ENCODE data around the gene LRRC27. TPM values are rescaled to one million over a fixed set of nuclear protein-coding genes. Genes with fewer than 3 reads are reported as not detected.
A peak's percentile ranks its signal among the peaks of the same experiment; 100 is the strongest.

LRRC27 gene
- total RNA-seq, 1 donor from 2014 or later: 22.8 TPM

DNA sequence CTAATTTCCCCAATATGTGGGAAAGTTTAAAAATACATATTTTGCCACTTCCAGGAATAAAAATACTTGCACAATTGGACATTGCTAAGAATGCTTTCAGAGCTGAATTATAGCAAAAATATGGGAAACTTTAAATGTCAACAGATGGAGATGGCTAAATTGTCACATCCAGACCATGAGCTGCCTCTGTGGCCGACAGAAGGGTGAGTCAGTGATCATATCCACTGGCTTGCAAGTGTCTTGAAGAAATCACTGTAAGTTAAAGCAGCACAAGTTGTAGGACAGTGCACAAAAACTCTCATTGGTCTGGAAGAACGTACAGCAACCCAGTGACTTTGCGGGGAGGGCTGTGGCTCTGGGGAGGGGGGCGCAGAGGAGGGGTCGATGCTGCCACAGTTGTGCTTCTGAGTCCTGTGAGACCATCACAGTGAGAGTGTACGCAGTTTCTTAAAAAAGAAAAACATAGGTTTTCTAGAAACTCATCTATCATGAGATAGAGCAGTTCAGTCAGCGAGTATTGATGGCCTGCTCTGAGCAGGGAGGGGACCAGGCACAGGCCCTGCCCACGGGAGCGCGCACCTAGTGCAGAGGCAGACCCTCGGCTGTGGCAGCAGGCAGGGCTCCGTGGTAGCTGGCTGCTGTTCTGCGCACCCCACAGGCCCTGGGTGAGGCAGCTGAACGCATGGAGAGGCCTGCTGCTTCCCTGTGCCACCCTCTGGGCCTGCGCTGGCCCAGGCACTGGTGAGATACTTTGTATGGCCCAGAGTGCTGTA, 25.5 kb downstream of the LRRC27 start:
- no peak for DNase-seq

DNA sequence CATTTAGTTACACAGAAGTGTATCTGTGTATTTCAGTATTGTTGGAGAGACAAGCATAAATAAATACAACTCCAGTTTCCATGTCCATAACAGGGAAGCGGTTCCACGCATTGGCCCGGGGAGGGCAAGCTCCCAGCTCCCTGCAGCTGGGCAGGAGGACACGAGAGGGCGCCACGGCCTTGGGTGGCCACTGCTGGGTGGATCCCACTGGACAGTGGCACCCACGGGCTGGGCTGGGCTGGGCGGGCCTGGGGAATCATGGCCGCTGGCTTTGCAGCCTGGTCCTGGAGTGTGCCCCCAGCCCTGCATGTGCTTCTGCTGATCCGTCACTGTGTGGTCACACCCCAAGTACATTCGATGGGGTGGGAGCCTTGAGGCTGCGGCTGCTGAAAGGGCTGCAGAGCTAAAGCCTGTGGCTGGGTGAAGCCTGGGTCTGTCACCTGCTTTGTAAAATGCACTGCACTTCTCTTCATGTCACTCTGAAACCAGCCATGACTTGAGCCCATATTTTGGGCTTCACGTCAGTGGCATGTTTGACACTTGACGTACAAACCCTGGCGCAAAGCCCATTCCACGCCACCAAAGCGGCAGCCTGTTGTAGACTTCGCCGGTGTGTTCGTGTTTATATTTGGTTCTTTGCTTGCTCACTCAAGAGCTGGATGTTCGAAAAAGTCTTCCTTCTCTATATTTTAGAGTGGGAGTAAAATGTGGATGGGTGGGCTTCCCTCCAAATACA, 27.5 kb downstream of the LRRC27 start:
- no peak for DNase-seq

DNA sequence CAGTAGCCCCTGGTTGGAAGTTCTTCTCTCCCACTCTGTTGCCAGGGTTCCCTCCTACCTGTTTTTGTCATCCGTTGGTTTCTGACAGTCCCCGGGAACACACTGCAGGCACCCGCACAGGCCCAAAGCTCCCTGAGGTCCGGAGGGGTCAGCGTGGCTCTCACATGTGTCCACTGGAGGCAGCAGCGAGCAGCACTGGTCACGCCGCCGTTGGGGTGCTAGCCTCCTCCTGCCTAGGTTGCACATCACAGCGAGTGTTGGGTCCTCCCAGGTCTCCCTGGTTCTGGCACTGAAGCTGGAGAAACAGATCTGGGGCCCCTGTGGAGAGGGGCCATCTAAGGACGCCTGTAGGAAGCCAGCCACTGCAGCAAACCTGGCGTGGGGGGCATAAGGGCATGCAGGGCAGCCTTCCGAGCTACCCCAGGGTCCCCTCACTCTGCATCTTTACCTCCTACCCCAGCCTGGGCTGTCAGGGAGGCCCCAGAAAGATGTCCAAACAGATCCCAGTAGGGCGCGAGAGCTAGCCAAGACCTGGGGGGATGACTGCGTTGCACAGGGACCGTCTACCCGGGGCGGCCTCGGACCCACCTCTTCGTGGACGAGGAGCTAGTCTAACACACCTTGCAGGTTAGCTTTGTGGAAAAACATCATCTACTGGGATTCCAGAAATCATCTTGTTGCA, 28.9 kb downstream of the LRRC27 start:
- no peak for DNase-seq

DNA sequence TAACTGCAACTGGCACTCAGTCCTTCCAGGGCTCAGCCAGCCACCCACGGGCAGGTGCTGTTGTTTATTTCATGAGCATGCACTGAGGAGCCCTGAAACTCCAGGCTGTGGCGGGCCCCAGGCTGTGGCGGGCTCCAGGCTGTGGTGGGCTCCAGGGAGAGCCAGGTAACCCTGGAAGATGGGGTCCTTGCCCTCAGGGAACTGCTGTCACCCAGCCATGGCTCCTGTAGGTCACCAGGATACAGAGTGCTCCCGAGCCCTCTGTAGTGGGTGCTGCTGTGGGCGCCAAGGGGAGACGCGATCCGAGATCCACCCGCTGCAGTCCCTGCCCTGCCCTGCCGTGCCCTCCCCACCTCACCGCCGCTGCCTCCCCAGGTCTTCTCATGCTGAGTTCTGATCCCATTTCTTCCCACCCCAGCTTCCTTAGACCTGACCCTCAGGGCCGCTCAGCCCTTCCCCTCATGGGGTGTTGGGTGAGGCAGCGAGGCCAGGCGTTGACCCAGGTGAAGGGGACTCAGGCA, 29.6 kb downstream of the LRRC27 start:
- DNase-seq: peak; percentile 28

DNA sequence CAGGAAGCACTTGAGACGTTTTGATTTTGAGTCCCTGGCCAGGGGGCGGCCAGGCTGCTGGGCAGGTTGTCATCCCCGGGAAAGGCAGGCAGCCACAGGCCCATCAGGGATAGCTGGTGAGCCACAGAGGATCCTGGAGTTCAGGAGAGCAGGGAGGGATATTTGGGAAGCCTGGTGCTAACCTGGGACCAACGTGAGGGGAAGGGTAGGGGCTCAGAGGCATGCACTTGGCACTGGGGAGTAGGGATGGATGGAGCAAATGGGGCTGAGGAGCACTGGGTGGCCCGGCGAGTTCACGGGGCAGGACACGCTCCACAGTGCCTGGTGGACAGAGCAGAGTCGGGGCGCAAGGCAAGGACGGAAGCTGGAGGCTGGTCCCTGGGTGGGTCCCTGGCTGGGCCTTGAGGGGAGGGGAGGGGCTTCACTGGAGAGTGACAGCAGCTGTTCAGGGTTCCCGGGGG, 30.2 kb downstream of the LRRC27 start:
- no peak for DNase-seq

DNA sequence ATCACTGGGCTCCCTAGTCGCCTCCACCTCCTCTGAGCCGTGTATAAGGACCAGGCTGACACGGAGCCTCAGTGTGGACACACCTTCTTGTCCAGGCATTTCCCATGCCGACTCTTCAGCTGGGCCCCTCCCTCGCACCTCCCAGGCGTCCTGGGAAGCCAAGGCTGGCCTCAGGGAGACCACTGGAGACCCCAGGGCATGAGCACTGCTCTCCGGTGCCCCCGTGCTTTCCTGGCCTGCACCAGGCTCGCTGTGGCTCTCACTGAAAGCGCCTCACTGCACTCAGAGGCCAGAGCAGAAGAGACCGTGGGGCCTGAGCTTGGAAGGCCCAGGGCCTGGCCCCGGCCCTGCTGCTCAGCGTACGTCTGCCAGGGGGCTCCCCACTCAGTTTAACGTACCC, 31.4 kb downstream of the LRRC27 start:
- no peak for DNase-seq

DNA sequence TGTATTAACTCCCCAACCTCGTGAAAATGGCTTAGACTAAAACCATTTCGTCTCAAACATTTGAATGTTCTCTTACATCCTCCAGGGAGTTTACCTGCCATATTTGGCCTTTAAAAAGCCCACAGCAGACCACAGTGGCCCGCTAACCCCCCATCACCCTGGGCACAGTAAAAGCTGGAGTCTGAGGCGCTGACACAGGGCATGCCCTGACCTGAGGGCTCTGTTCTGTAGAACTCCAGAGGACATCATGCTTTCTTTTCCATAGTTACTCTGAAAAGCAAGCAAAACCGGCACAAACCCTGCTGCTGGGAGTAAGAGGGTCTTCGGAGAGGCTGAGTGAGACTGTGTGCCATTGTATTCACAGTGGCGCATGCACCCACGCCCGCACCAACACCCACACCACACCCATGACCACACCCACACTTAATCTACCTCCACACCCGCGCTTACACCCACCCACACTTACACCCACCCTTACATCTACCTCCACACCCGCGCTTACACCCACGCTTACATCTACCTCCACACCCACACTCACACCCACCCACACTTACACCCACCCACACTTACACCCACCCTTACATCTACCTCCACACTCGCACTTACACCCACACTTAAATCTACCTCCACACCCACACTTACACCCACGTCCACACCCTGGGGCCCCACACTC, 32.1 kb downstream of the LRRC27 start:
- no peak for DNase-seq

DNA sequence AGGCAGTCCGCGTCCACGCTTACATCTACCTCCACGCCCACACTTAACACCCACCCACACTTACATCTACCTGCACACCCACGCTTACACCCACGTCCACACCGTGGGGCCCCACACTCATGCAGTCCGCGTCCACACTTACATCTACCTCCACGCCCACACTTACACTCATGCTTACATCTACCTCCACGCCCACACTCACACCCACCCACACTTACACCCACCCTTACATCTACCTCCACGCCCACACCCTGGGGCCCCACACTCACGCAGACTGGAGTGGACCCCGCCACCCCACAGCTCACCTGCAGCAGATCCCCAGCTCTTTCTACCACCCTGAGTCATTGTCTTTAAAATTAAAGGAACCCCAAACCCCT, 32.6 kb downstream of the LRRC27 start:
- DNase-seq: no peak

DNA sequence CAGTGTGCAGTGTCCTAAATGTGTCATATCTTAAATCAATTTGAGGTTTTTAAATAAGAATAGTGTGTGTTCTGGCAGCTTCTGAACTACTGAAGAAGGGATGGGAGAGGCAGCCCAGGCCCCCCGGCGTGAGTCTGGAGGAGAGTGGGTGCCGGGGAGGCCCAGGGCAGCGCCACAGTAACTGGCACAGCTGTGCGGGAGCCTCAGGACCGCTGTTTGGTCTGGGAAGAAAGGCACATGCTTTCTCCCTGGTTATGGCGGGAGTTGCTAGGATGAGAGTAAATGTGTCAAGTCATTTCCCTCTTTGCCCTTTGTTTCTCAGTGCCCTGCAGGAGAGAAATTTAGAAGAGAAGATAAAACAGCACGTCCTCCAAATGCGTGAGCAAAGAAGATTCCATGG, 33.1 kb downstream of the LRRC27 start:
- DNase-seq: no peak

DNA sequence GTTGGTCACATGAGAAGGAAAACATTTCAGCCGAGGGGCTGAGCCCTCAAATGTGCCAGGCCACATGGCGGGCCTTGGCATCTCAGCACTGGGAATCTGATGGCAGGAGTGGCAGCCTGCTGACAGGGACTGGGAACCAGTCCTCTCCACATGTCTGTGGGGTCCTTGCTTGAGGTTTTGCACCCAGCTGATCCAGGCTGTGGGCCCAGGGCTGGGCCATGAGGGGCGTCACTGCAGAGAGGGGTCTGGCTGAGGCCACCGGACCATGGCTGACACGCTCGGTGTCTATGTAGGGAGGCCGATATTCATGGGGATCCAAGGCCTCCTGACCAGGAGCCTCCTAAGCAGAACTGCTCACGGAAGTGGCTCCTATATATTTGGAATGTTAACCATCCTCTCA, 34.0 kb downstream of the LRRC27 start:
- no peak for DNase-seq

DNA sequence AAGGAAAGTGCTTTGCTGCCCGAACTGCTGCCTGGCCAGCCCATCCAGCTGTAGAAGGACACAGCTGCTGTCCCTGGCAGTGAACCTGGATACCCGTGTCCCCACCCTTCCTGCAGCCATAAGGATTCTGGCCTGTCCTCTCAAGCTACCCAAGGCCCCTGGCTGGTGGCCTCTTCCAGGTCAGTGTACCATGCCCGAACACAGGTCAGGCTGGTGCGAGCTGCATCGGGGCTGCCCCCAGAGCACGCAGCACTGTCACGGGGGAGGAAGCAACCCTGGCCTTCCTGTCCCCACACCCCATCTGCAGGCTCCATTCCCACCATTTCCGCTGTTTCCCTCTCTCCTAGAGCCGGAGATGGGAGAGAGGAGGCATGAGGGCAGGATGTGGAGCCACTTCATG, 34.5 kb downstream of the LRRC27 start:
- DNase-seq: no peak

DNA sequence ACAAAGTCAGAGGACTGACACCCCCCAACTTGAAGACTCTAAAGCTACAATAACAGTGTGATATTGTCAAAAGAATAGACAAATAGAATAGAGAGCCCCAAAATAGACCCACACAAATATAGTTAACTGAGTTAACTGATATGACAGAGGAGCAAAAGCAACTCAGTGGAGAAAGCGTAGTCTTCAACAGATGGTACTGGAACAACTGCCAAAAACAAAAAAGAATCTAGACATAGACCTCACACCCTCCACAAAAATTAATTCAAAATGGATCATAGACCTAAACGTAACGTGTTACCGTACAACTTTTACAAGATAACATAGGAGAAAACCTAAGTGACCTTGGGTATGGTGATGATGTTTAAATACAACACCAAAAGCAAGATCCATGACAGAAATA, 36.4 kb downstream of the LRRC27 start:
- DNase-seq: no peak

DNA sequence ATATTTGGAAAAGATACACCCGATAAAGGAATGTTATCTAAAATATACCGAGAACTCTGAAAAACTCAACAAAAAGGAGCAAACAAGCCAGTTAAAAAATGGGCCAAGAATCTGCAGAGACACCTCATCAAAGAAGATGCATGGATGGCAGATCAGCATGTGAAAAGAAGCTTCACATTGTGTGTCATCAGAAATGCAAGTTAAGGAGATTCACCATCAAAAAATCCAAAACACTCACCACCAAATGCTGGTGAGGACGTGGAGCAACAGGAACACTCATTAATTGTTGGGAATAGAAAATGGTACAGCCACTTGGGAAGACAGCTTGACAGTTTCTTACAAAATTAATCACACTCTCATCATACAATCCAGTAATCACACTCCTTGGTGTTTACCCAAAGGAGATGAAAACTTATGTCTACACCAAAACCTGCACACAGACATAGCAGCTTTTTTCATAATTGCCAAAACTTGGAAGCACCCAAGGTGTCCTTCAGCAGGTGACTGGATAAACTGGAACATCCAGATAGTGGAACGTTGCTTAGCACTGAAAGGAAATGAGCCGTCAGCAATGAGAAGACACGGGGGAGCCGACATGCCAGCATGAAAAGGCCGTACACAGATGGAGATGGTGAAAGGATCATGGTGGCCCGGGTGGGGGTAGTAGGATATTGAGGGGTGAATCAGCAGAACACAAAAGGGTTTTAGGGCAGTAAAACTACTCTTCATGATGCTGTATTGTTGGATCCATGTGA, 37.1 kb downstream of the LRRC27 start:
- DNase-seq: no peak

DNA sequence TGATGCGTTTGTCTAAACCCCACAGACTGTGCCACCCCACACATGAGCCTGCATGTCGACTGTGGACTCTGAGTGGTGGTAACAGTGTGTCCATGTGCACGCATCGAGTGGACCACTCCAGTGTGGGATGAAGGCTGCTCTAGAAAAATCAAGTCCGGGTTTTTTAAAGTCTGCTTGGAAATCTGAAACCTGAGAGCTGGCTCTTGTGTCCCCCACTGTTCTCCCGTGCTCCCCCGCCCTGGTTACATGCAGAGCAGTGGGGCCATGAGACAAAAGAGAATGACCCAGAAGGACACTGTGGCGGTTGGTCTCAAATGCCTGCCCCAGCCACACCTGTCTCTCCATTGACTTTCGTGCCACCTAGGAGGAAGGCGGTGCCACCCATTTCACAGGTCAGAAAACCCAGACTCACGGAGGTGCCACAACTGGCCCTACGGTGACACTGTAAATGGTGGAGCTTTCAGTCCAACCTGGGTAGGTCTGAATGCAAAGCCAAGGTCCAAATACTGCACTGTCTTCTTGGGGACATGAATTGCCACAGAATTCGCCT, 37.7 kb downstream of the LRRC27 start:
- DNase-seq: no peak

DNA sequence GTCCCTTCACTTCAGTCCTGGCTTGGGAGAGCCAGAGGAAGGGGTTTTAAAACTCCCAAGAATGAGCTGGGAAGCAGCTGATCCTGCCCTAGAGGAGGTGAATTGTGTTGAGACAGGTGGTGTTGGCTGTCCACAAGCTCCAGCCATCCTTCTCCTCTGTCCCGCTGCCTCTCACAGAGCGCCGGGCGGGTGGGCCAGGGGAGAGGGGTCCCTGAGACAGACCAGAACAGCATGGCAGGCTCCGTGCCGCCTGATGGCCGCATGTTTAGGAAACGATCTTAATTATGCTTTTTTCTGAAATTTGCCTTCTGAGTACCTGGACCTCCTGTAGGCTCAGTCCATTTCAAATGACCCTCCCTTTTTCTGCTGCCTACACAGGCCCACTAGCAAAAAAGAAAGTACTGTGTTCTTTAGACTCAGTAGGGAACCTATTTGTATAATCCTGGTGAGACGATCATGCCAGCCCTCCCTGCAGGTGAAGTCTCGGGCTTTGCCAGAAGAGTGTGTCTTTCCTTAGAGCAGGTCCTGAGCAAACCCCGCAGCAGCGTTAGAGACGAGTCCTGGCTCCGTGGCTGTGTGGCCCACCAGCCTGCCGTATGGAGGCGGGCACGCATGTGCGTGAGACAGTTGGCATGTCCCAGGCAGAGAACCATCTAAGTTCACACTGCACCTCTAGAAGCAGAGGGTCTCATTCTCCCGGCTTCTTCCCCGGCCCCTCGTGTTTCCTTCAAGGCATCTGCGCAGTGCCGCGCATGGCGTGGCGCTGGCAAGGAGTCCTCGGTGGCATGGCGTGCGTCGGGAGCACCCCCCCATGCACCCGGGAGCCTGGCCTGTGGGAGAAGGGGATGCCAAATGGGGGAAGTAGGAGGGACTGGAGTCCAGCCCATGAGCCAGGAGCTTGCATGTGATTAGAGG, 38.7 kb downstream of the LRRC27 start:
- DNase-seq: no peak

DNA sequence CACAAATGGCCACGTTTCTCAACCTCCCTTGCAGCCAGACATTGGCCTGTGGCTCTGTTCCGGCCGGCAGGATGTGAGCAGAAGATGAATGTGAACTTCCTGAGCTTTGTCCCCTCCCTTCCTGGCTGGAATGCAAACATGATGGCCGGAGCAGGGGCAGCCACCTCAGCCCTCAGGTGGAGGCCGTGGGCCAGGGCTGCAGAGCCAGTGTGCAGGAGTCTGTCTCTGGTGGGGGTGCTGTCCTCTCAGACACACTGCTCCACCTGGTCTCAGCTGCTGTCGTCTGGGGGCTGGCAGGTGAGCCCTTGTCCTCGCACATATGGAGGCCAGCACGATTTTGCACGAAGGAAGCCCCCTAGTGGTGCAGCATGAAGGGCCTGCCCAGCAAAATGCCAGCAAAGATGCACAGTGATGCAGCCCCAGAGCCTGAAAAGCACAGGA, 39.7 kb downstream of the LRRC27 start:
- DNase-seq: no peak

DNA sequence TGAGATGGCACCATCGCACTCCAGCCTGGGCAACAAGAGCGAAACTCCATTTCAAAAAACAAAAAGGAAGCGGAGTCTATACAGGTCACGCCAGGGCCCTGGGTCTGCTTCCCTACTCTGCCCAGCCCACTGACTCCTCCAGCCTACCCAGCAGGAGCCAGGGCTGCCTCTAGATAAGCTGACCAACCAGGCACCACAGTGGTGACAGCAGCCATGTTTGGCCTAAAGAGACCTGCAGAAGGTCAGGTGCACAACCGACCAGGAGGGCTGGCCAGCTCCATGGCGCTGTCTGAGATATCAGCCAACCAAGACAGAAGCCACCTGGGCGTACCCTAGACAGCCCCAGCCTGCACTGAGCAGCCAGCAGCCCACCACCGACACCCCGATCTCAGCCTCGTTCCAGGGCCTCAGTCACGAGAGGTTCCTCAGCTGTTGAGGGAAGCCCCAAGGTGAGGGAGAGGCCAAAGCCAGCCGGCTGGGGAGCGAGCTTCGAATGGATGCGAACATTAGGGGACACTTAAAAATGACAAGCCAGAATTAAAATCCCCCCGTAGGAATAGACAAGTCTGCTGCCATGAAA, 40.6 kb downstream of the LRRC27 start:
- DNase-seq: no peak

DNA sequence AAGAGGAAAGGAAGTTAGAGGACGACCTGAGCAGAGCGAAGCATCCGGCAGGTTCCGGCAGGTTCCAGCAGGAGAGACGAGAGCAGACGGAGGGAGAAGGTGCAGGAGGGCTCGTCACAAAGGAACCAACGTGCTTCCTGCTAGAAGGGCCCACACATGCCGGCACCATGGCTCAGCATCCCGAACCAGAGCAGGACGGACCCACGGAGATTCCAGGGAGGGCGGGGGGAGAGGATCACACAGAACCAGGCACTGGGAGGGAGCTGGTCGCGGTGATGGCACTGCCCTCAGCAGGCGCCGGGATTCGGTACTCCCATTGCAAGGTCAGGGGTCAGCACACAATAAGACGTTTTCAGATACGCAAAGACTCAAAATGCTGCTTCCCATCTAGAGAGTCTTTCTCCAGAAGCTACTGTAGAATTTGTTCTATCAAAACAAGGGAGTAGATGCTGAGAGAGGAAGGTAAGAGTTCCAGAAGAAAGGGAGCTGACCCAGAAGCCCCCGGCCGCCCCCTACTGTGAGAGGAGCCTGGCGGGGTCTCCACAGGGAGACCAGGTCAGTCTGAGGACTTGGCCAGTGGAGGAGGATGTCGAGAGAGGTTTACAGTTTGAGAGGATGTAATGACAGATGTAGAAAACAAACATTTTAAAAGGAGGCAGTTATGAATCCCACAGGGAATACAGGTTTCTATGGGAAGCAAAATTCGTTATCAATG, 41.4 kb downstream of the LRRC27 start:
- DNase-seq: no peak

DNA sequence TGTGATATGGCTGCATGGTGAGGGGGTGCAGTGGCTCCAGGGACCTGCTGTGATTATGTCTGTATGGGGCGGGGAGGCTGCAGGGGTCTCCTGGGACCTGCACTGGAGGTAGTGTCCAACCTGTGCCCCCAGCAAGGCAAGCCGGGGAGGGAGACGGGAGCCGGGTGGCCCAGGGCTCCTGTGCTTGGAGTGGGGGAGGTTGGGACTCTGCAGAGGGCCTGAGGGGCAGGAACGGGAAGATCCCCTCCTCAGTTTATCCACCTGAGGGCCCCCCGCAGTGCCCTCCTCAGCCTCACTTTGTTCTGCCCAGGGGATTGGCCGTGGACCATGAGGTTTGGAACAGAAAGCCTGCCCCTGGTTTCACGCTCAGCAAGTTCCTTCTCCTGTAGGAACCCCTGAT, 42.2 kb downstream of the LRRC27 start:
- DNase-seq: no peak

Measured in occipital lobe (tissue), 2 donors.